HCT116 (cell line): Measurements from ENCODE around the gene ECM1. TPM values are rescaled to one million over a fixed set of nuclear protein-coding genes. Genes with fewer than 3 reads are reported as not detected.

Experiments
- ATAC-seq: fragments of 200-7000 bp; cut with Tn5 transposase; 2 replicates; pipeline ENCODE4 v1.9.1; 2020; ENCODE audit warnings: mild to moderate bottlenecking, moderate library complexity
- BruUV-seq: library from RNA; stranded (reverse); fragments of 400-500 nt; replicated peaks from 2 replicates; lab custom pipeline; 2021; lab: Mats Ljungman, UMichigan
- CTCF ChIA-PET: fragments of 300-600 bp; sonication (Branson Sonifier 250); formaldehyde crosslinking; loops from one replicate; lab custom pipeline; 2021; ENCODE audit warnings: antibody characterized with exemption; lab: Charles Lee
- POLR2A ChIA-PET: fragments of 300-600, 350-600 bp; sonication (Branson Sonifier 250); formaldehyde crosslinking; loops from one replicate; lab custom pipeline; 2021; ENCODE audit warnings: antibody characterized with exemption; lab: Charles Lee
- RAD21 ChIA-PET, 2 experiments: fragments of 300-600 bp; sonication (Branson Sonifier 250); formaldehyde crosslinking; loops; one replicate each; lab custom pipeline; 2023; ENCODE audit warnings: low total read pairs in 2 of 2; ENCODE audit not compliant: uncharacterized antibody in 2 of 2, unreplicated experiment in 2 of 2, low non-redundant PET in 1 of 2; lab: Charles Lee
- DNase-seq: peaks from one replicate; pipeline ENCODE4 v3.0.0-alpha.2; 2010; ENCODE audit warnings: low read depth, low spot score
- H2AFZ ChIP-seq: fragments of 200-600 bp; shearing (Covaris generic), sonication (generic); 2 replicates; pipeline ENCODE4 v1.6.1; 2017; ENCODE audit warnings: low read depth, mixed run types, mixed read lengths, antibody characterized with exemption, low read length; ENCODE audit not compliant: poor library complexity, severe bottlenecking
- H3K27ac ChIP-seq: 2 replicates; pipeline ENCODE4 v1.5.1; 2012; ENCODE audit warnings: low read depth, low read length
- H3K27me3 ChIP-seq: fragments of 200-600 bp; sonication (generic); 2 replicates; pipeline ENCODE4 v1.6.1; 2016; ENCODE audit warnings: mixed run types, low read length, mixed read lengths; ENCODE audit not compliant: insufficient read depth
- H3K36me3 ChIP-seq, 2 experiments: fragments of 200-500 bp in 1 of 2; fragments of 200-600 bp in 1 of 2; sonication (Bioruptor generic) in 1 of 2; sonication (generic) in 1 of 2; 2 replicates each; pipeline versions ENCODE4 v1.5.1 to v1.6.1; 2014 to 2016; ENCODE audit warnings: low read length in 2 of 2, inconsistent platforms in 1 of 2, mixed read lengths in 1 of 2, mixed run types in 1 of 2; ENCODE audit not compliant: insufficient read depth in 2 of 2, control insufficient read depth in 1 of 2
- H3K4me1 ChIP-seq, 2 experiments: fragments of 200-600 bp in 1 of 2; sonication (generic) in 1 of 2; 2 replicates each; pipeline versions ENCODE4 v1.5.1 to v1.6.1; 2012 to 2017; ENCODE audit warnings: low read length in 2 of 2, inconsistent platforms in 1 of 2, mild to moderate bottlenecking in 1 of 2, mixed read lengths in 1 of 2, mixed run types in 1 of 2, moderate library complexity in 1 of 2; ENCODE audit not compliant: insufficient read depth in 2 of 2, control insufficient read depth in 1 of 2
- H3K4me2 ChIP-seq: fragments of 200-600 bp; sonication (generic); 2 replicates; pipeline ENCODE4 v1.6.1; 2017; ENCODE audit warnings: mixed run types, low read length, mixed read lengths
- H3K4me3 ChIP-seq, 2 experiments: fragments of 200-600 bp in 1 of 2; sonication (generic) in 1 of 2; replicated peaks in 1 of 2; 2 replicates each; pipeline ENCODE4 v1.5.1; 2011 to 2016; ENCODE audit warnings: low read length in 2 of 2, control low read depth in 1 of 2, low read depth in 1 of 2, mild to moderate bottlenecking in 1 of 2, mixed read lengths in 1 of 2, mixed run types in 1 of 2
- H3K79me2 ChIP-seq: fragments of 200-600 bp; sonication (generic); 2 replicates; pipeline ENCODE4 v1.6.1; 2017; ENCODE audit warnings: mild to moderate bottlenecking, mixed run types, low read length, moderate library complexity, mixed read lengths; ENCODE audit not compliant: insufficient read depth
- H3K9ac ChIP-seq: fragments of 200-600 bp; sonication (generic); 2 replicates; pipeline ENCODE4 v1.6.1; 2016; ENCODE audit warnings: low read length, mixed read lengths
- H3K9me2 ChIP-seq: fragments of 200-600 bp; sonication (generic), shearing (Covaris generic); 2 replicates; pipeline ENCODE4 v1.6.1; 2017; ENCODE audit warnings: mixed run types, mild to moderate bottlenecking, moderate library complexity; ENCODE audit not compliant: insufficient read depth
- H3K9me3 ChIP-seq, 2 experiments: fragments of 200-500 bp in 1 of 2; fragments of 200-600 bp in 1 of 2; sonication (Bioruptor generic) in 1 of 2; sonication (generic) in 1 of 2; 2 replicates each; pipeline ENCODE4 v1.6.1; 2014 to 2017; ENCODE audit warnings: low read length in 2 of 2, mixed read lengths in 2 of 2, inconsistent platforms in 1 of 2, low read depth in 1 of 2, mild to moderate bottlenecking in 1 of 2, mixed run types in 1 of 2, moderate library complexity in 1 of 2; ENCODE audit not compliant: control insufficient read depth in 1 of 2, insufficient read depth in 1 of 2
- H4K20me1 ChIP-seq: fragments of 200-600 bp; sonication (generic), shearing (Covaris generic); 2 replicates; pipeline ENCODE4 v1.6.1; 2017; ENCODE audit warnings: mixed run types, mild to moderate bottlenecking, moderate library complexity; ENCODE audit not compliant: insufficient read depth
- EZH2 ChIP-seq: fragments of 200-600 bp; sonication (generic); IDR thresholded peaks from 2 replicates; pipeline ENCODE4 v1.6.1; 2017; ENCODE audit warnings: antibody characterized with exemption, mixed run types
- FOSL1 ChIP-seq: IDR thresholded peaks from 2 replicates; pipeline ENCODE4 v1.6.1; 2012; ENCODE audit warnings: low read depth
- JUND ChIP-seq: IDR thresholded peaks from 2 replicates; pipeline ENCODE4 v1.6.1; 2012
- POLR2A ChIP-seq: IDR thresholded peaks from 2 replicates; pipeline ENCODE4 v1.7.0; 2011; ENCODE audit warnings: borderline replicate concordance; ENCODE audit not compliant: insufficient read depth, insufficient read length; ENCODE audit errors: extremely low read depth
- POLR2AphosphoS5 ChIP-seq: IDR thresholded peaks from 2 replicates; pipeline ENCODE4 v1.6.1; 2011; ENCODE audit warnings: mild to moderate bottlenecking, low read depth, low read length, moderate library complexity
- RAD21 ChIP-seq: IDR thresholded peaks from 2 replicates; pipeline ENCODE4 v1.6.1; 2012; ENCODE audit warnings: low read depth, mild to moderate bottlenecking
- SIN3A ChIP-seq: IDR thresholded peaks from 2 replicates; pipeline ENCODE4 v1.6.1; 2012; ENCODE audit warnings: low read depth
- SP1 ChIP-seq: IDR thresholded peaks from 2 replicates; pipeline ENCODE4 v1.6.1; 2012; ENCODE audit warnings: low read depth
- TCF7L2 ChIP-seq: IDR thresholded peaks from 2 replicates; pipeline ENCODE4 v1.7.0; 2011; ENCODE audit warnings: borderline replicate concordance, inconsistent platforms; ENCODE audit not compliant: insufficient read depth, insufficient read length; ENCODE audit errors: extremely low read depth
- YY1 ChIP-seq: IDR thresholded peaks from 2 replicates; pipeline ENCODE4 v1.6.1; 2011; ENCODE audit warnings: low read length, low read depth, moderate library complexity, mild to moderate bottlenecking; ENCODE audit not compliant: insufficient replicate concordance; ENCODE audit errors: extremely low read depth
- ZFX ChIP-seq: fragments of 450-650 bp; IDR thresholded peaks from 2 replicates; pipeline ENCODE4 v1.6.1; 2017
- ZNF274 ChIP-seq: fragments of 200-500 bp; sonication (Bioruptor generic); IDR thresholded peaks from 2 replicates; pipeline ENCODE4 v1.6.1; 2014; ENCODE audit warnings: mild to moderate bottlenecking, low read depth, low read length, inconsistent platforms
- intact Hi-C: fragments of 100-400 bp; cut with micrococcal nuclease; formaldehyde crosslinking; loops from 2 replicates; pipeline ENCODE4 v1.10.0; 2022
- total RNA-seq: library from RNA; stranded (reverse); gene quantifications from one replicate; pipeline ENCODE4 v1.2.1, GENCODE V29; 2021; ENCODE audit not compliant: unreplicated experiment
- TF ChIP-seq, protein P1 (sequence below): IDR thresholded peaks from 2 replicates; pipeline ENCODE4 v1.6.1; 2012; ENCODE audit warnings: low read depth
- TF ChIP-seq, protein P2 (sequence below): IDR thresholded peaks from 2 replicates; pipeline ENCODE4 v1.6.1; 2011; ENCODE audit warnings: mild to moderate bottlenecking, low read length, moderate library complexity; ENCODE audit not compliant: insufficient replicate concordance; ENCODE audit errors: extremely low read depth
- TF ChIP-seq, protein P3 (sequence below), 3 experiments: fragments of 200-600 bp in 1 of 3; sonication (generic) in 1 of 3; IDR thresholded peaks in 2 of 3; conservative IDR thresholded peaks in 1 of 3; 2 replicates each; pipeline ENCODE4 v1.5.1; 2012 to 2017; ENCODE audit warnings: low read depth in 2 of 3, low read length in 2 of 3, antibody characterized with exemption in 1 of 3, borderline replicate concordance in 1 of 3, control low read depth in 1 of 3, mild to moderate bottlenecking in 1 of 3, mixed read lengths in 1 of 3, mixed run types in 1 of 3, moderate library complexity in 1 of 3; ENCODE audit not compliant: insufficient read depth in 1 of 3
- TF ChIP-seq, protein P4 (sequence below): IDR thresholded peaks from 2 replicates; pipeline ENCODE4 v1.6.1; 2012
- TF ChIP-seq, protein P5 (sequence below): IDR thresholded peaks from 2 replicates; pipeline ENCODE4 v1.6.1; 2012

The ECM1 gene
- total RNA-seq, 1 experiment from 2014 or later = 2.0 TPM

DNA sequence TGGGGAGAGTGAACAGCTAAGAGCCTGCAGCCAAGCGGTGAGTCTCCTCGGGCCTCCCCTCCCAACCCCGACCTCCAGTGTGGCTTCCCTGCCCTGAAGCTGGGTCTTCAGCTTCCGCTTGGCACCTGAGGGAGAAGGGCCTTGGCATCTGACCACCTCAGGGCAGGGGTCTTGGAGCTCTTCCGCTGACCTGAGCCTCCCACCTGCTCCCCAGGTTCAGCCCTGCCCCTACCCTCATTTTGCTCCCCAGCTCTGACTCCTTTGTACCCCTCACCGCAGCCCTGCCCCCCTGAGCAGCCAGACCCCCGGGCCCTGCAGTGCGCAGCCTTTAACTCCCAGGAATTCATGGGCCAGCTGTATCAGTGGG, 46.2 kb downstream of the ECM1 start (continued):
- TF ChIP-seq, protein P1, sequence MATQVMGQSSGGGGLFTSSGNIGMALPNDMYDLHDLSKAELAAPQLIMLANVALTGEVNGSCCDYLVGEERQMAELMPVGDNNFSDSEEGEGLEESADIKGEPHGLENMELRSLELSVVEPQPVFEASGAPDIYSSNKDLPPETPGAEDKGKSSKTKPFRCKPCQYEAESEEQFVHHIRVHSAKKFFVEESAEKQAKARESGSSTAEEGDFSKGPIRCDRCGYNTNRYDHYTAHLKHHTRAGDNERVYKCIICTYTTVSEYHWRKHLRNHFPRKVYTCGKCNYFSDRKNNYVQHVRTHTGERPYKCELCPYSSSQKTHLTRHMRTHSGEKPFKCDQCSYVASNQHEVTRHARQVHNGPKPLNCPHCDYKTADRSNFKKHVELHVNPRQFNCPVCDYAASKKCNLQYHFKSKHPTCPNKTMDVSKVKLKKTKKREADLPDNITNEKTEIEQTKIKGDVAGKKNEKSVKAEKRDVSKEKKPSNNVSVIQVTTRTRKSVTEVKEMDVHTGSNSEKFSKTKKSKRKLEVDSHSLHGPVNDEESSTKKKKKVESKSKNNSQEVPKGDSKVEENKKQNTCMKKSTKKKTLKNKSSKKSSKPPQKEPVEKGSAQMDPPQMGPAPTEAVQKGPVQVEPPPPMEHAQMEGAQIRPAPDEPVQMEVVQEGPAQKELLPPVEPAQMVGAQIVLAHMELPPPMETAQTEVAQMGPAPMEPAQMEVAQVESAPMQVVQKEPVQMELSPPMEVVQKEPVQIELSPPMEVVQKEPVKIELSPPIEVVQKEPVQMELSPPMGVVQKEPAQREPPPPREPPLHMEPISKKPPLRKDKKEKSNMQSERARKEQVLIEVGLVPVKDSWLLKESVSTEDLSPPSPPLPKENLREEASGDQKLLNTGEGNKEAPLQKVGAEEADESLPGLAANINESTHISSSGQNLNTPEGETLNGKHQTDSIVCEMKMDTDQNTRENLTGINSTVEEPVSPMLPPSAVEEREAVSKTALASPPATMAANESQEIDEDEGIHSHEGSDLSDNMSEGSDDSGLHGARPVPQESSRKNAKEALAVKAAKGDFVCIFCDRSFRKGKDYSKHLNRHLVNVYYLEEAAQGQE = no peak
- TF ChIP-seq ZFX = no peak

DNA sequence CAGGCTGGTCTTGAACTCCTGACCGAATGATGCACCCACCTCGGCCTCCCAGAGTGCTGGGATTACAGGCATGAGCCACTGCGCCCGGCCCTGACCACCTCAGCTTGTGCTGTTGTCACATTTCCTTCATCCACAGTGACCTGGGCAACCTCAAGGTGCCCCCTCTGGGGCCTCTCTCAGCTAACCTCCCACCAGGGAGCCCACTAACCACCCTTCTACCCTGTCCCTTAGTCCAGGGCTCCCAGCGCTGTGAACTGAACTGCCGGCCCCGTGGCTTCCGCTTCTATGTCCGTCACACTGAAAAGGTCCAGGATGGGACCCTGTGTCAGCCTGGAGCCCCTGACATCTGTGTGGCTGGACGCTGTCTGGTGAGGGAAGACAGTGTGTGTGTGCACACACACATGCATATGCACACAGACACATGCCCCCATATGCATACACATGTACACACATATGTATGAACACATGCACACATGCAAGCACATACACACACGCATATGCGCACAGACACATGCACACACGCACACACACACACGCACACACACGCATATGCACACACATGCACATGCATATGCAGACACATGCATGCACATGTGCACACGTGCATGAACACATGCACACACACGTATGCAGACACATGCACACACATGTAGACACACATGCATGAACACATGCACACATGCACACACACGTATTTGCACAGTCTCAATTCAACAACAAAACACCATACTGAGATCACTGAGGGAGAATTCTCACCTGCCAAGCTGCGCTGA, 47.5 kb downstream of the ECM1 start:
- ChIA-PET CTCF (no interaction called here), POLR2A (no interaction called here), RAD21 (no interaction called here)
- H3K9me2 ChIP-seq = no peaks in the 10 kb centered on the region
- H3K4me2 ChIP-seq = no peak overlapping the region
- H3K4me3 ChIP-seq = no peak overlapping the region
- no peaks in the 10 kb centered on the region for H3K27me3 ChIP-seq
- intact Hi-C loops = no loop called here
- peaks cover 9 to 19% of the 10 kb centered on the region in 2 experiments for H3K4me1 ChIP-seq
- ATAC-seq (no peak), DNase-seq (no peak)
- no peaks in the 10 kb centered on the region for H3K9me3 ChIP-seq
- no peaks in the 10 kb centered on the region for H4K20me1 ChIP-seq
- peaks cover 4% of the 10 kb centered on the region; the same call in 1 of the 2 replicates for H3K79me2 ChIP-seq
- no peak overlapping the region for H3K9ac ChIP-seq
- no peak overlapping the region for H2AFZ ChIP-seq
- no TSS peak for BruUV-seq
- no peaks in the 10 kb centered on the region for H3K36me3 ChIP-seq
- no peak overlapping the region for H3K27ac ChIP-seq
- TF ChIP-seq TCF7L2 (no peak), EZH2 (no peak), FOSL1 (no peak), POLR2A (no peak), JUND (no peak), SP1 (no peak), ZNF274 (no peak), YY1 (no peak), POLR2AphosphoS5 (no peak), SIN3A (no peak), ZFX (no peak), RAD21 (no peak)
- TF ChIP-seq, protein P2, sequence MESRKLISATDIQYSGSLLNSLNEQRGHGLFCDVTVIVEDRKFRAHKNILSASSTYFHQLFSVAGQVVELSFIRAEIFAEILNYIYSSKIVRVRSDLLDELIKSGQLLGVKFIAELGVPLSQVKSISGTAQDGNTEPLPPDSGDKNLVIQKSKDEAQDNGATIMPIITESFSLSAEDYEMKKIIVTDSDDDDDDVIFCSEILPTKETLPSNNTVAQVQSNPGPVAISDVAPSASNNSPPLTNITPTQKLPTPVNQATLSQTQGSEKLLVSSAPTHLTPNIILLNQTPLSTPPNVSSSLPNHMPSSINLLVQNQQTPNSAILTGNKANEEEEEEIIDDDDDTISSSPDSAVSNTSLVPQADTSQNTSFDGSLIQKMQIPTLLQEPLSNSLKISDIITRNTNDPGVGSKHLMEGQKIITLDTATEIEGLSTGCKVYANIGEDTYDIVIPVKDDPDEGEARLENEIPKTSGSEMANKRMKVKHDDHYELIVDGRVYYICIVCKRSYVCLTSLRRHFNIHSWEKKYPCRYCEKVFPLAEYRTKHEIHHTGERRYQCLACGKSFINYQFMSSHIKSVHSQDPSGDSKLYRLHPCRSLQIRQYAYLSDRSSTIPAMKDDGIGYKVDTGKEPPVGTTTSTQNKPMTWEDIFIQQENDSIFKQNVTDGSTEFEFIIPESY = no peak
- TF ChIP-seq, protein P3, sequence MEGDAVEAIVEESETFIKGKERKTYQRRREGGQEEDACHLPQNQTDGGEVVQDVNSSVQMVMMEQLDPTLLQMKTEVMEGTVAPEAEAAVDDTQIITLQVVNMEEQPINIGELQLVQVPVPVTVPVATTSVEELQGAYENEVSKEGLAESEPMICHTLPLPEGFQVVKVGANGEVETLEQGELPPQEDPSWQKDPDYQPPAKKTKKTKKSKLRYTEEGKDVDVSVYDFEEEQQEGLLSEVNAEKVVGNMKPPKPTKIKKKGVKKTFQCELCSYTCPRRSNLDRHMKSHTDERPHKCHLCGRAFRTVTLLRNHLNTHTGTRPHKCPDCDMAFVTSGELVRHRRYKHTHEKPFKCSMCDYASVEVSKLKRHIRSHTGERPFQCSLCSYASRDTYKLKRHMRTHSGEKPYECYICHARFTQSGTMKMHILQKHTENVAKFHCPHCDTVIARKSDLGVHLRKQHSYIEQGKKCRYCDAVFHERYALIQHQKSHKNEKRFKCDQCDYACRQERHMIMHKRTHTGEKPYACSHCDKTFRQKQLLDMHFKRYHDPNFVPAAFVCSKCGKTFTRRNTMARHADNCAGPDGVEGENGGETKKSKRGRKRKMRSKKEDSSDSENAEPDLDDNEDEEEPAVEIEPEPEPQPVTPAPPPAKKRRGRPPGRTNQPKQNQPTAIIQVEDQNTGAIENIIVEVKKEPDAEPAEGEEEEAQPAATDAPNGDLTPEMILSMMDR (IDR thresholded peaks at IDR 0.05 in 2 of 3, conservative IDR thresholded peaks at IDR 0.05 in 1 of 3; ENCODE audit: borderline replicate concordance in 1 of 3, insufficient read depth in 1 of 3, low read depth in 2 of 3, low read length in 2 of 3) = no peak
- TF ChIP-seq, protein P4, sequence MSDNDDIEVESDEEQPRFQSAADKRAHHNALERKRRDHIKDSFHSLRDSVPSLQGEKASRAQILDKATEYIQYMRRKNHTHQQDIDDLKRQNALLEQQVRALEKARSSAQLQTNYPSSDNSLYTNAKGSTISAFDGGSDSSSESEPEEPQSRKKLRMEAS = no peak
- TF ChIP-seq, protein P5, sequence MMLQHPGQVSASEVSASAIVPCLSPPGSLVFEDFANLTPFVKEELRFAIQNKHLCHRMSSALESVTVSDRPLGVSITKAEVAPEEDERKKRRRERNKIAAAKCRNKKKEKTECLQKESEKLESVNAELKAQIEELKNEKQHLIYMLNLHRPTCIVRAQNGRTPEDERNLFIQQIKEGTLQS = no peak
